Activated CD4-positive, CD25-positive, alpha-beta regulatory T cell treated with anti-CD3 and anti-CD28 coated beads, Interleukin-2, amount 50 U/mL, for 72 hours (primary cell): ENCODE measurements around the gene HEG1.

Source experiments
- DNase-seq: peaks from one replicate; pipeline ENCODE4 v3.0.0; 2021

The HEG1 gene

GRCh38 chr3:125045965-125046364 is 9.8 kb downstream of the HEG1 start:
- no peak for DNase-seq

DNA sequence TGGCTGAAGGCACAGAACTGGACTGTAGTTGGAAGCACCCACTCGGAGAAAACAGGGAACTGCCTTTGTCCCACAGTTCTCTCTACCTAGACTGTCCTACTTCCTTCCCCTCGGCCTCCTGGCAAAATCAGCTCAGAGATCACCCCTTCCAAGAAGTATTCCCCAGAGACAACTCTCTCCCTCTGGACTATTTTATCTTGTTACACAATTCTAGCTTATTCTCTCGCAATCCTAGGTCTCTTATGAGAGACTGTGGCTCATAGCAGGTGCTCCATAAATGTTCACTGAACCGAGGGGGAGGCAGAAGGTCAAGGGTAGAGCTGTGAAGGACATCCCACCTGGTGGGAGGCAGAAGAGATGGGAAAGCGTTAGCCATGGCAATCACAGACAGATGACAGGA is 10.6 kb downstream of the HEG1 start:
- DNase-seq = no peak

- DNase-seq = no peak
Observed at GRCh38 chr3:125043599-125044151, 12.1 kb downstream of the HEG1 start.

- no peak for DNase-seq
Observed at GRCh38 chr3:125042725-125043406, 12.9 kb downstream of the HEG1 start.

DNA sequence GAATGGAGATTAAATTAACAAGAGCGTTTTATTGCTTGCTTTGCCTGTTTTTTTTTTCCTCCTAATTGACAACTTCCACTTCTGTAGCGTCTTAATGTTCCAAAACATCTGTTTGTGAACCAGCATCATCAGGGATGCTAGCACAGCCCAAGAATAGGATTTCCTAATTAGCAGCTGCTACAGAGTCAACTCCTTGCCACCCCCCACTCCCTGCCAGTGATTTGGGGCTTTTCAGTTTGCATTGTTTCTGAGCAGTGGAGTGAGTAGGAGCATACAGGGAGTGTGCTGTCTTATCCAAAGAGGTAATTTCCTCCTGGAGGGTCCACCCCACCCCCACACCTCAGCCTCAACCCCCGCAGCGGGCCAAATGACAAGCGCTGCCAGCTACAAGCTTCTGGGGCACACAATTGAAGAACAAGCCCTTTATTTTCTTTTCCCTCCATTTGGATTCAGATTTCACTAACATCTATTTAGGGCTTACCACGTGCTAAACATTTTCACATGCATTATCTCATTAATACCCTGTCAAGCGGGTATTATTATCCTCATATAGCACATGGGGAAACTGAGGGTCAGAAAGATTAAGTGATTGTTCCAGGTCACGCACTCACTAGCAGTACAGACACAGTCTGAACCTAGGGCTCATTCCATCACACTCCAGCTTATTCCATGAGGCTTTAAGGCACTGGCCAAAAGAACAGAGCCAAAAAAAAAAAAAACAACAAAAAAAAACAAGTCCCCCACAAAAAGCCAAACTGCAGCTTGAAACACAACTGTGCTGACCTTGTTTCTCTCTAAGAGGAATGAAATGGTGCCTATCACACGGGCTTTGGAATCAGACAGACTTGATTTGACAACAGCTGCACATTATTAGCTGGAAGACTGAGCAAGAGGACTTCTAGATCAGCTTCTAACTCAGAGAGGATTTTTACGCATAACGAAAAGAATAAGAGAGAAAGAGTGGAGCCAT is 16.4 kb downstream of the HEG1 start:
- no peak for DNase-seq

GRCh38 chr3:125037498-125038150 is 18.2 kb downstream of the HEG1 start:
- no peak for DNase-seq

DNA sequence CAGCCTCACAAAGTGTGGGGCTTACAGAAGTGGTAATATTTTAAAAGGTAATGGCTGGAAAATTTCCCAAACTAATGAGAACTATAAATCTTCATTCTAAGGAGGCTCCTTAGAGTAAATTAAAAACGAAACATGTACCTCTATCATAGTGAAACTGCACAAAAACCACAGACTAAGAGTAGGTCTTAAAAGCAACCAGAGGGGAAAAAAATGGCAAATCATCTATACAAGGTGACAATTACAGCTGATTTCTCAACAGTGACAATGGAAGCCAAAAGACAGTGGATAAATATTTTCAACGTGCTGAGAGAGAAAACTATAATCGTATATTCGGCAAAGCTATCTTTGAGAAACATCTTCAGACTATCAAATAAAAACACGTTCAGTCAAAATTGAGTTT is 20.6 kb downstream of the HEG1 start:
- DNase-seq = no peak

DNA sequence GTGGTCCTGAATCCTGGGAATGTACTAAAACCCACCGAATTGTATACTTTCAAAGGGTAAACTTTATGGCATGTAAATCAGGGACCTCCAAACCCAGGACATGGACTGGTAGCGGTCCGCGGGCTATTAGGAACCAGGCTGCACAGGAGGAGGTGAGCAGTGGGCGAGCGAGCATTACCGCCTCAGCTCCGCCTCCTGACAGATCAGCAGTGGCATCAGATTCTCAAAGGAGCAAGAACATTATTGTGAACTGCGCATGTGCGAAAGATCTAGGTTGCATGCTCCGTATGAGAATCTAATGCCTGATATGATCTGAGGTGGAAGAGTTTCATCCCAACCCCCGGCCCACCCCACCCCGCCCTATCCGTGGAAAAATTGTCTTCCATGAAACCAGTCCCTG is 22.2 kb downstream of the HEG1 start:
- DNase-seq = no peak

DNA sequence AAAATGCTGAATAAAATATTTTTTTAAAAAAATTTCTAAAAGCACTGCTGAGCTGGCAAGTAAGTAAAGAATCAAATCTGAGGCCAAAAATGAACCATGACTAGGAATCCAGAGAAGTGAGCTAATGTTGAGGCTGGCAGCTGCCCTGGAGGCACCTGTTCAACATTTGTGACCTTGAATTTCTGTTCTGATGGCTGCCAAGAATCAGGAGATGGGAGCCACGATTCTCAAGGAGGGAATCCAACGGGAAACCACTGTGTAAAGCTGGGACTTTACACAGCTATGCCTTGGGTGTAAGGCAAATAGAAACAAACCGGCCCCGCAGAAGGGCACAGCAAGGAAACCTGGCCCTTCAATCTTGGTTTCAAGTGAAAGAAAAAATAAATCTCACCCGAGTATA is 22.7 kb downstream of the HEG1 start:
- no peak for DNase-seq

GRCh38 chr3:125032683-125033082 is 23.1 kb downstream of the HEG1 start:
- no peak for DNase-seq

DNA sequence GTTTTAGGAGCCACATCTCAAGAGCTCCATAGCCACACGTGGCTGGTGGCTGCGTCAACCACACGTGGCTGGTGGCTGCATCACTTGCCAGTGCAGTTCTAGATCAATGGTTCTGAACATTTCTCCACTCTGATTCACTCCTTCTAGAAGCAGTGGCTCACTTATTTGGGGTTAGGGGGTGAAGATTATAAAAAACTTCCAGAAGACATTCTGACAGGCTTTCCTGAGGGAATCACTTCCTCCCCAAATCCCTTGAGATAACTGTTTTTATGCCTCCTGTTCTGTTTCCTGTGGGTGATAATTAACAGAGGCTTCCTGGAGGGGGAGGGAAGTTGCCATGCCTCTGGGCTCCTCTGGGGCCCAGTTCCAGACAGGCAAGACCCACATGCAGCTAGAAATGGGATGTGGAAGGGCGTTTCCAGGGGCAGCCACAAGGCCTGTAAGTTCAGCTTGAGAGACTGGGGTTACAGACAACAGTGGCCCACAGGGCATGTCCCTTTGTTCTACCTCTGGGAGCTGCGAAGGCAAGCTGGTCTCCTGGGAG is 23.6 kb downstream of the HEG1 start:
- DNase-seq = no peak

GRCh38 chr3:125031544-125031943 is 24.3 kb downstream of the HEG1 start:
- no peak for DNase-seq

- DNase-seq = no peak
Observed at GRCh38 chr3:125028657-125029056, 27.1 kb downstream of the HEG1 start.

GRCh38 chr3:125025642-125026041 is 30.2 kb downstream of the HEG1 start:
- DNase-seq = no peak

GRCh38 chr3:125024817-125025216 is 31.0 kb downstream of the HEG1 start:
- DNase-seq = no peak

DNA sequence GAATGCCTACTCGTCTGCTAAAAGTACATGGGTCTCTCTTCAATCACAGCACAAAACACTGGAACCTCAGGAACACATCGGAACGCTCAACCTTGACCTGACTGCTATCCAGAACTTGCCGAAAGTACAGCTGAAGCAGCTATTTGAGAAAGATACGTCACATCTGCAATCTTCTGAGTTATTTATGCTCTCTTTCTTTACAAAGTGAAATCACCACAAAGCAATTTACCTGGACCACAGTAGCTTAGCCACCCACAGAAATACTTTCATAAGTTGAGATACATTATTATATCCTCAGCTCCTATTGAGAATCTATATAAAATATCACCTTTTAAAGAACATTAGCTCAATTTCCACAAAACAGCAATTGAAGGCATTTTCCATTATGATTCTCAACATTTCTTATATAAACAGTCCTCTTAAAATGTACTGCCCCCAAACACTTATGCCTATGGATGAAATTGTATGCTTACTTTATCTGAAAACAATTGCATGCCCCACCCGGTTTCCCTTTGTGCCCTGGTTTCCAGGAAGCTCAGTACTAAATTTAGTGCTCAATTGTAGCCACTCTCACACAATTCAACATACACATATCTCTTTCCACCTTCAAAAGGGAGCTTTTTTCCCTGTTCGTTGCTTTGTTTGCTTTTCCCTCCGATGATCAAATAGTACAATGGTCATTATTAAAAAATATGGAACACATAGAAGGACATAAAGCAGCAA is 31.8 kb downstream of the HEG1 start:
- no peak for DNase-seq

- DNase-seq = no peak
Observed at GRCh38 chr3:125022206-125022605, 33.6 kb downstream of the HEG1 start.

- DNase-seq = no peak
Observed at GRCh38 chr3:125019271-125019670, 36.5 kb downstream of the HEG1 start.

- no peak for DNase-seq
Observed at GRCh38 chr3:125017406-125017805, 38.4 kb downstream of the HEG1 start.

- no peak for DNase-seq
Observed at GRCh38 chr3:125014570-125015179, 41.1 kb downstream of the HEG1 start.

DNA sequence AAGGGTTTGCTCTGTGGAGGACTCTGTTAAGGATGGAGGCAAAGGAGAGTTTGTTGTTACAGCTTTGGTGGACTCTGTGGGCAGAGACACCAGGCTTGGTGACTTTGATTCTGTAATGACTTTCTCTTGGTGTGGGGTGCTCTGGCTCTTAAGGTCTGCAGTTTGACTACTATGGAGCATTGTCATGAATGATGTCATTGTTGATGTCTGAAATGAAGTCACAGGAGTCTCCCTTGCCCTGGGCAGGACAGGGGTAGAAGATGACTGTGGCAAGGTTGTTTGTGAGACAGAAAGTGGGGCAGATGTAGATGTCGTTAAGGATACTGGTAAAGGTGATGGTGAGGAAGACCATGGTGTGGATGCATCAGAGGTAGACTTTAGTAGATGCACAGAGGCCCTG is 42.7 kb downstream of the HEG1 start:
- no peak for DNase-seq

DNA sequence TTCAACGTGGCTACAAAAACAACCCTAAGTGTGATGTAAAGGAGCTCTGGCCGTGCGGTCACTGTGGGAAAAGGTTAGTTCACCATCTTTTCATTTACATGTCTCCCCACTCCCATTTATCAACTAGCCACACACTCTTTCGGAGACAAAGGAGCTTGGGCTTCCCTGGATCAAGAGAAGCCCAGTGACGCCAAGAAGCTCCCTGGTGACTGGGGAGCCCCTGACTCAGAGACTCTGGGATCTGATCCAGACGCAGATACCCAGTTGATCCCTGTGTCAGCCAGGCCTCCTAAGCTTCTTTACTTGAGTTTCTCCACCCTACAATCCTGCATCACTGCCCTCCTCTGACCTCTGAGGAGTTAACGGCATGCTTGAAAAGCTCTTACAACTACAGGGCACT is 43.9 kb downstream of the HEG1 start:
- no peak for DNase-seq
